Osteoblast (primary cell): ENCODE results near the gene PHYHIPL. TPM values are rescaled to one million over a fixed set of nuclear protein-coding genes. Genes with fewer than 3 reads are reported as not detected.

ENCODE experiments used
- DNase-seq: peaks from one replicate; pipeline ENCODE4 v3.0.0; 2011; ENCODE audit warnings: low spot score, mixed read lengths; ENCODE audit not compliant: insufficient read length; ENCODE audit errors: missing footprints
- H2AFZ ChIP-seq: 2 replicates; pipeline ENCODE4 v1.6.0; 2011; ENCODE audit warnings: mild to moderate bottlenecking, low read length
- H3K27ac ChIP-seq: 2 replicates; pipeline ENCODE4 v1.5.1; 2011; ENCODE audit warnings: mild to moderate bottlenecking, low read depth, low read length, moderate library complexity
- H3K27me3 ChIP-seq: 2 replicates; pipeline ENCODE4 v1.6.0; 2012; ENCODE audit warnings: mild to moderate bottlenecking, control low read depth, inconsistent platforms, low read length, moderate library complexity; ENCODE audit not compliant: insufficient read depth
- H3K36me3 ChIP-seq: 2 replicates; pipeline ENCODE4 v1.5.1; 2011; ENCODE audit warnings: mild to moderate bottlenecking, low read length, control low read depth, moderate library complexity; ENCODE audit not compliant: insufficient read depth
- H3K4me1 ChIP-seq: 2 replicates; pipeline ENCODE4 v1.5.1; 2011; ENCODE audit warnings: mild to moderate bottlenecking, low read length, control low read depth, moderate library complexity; ENCODE audit not compliant: insufficient read depth
- H3K4me2 ChIP-seq: 2 replicates; pipeline ENCODE4 v1.6.0; 2011; ENCODE audit warnings: mild to moderate bottlenecking, low read length; ENCODE audit not compliant: insufficient read depth
- H3K4me3 ChIP-seq: fragments of 200-600 bp; sonication (generic); 3 replicates; pipeline ENCODE4 v1.5.1; 2012; ENCODE audit warnings: mild to moderate bottlenecking, low read length, inconsistent platforms; ENCODE audit not compliant: insufficient read depth
- H3K79me2 ChIP-seq: 2 replicates; pipeline ENCODE4 v1.6.0; 2012; ENCODE audit warnings: mild to moderate bottlenecking, low read length, control low read depth, inconsistent platforms; ENCODE audit not compliant: insufficient read depth
- H3K9me3 ChIP-seq: 2 replicates; pipeline ENCODE4 v1.5.1; 2011; ENCODE audit warnings: low read depth, low read length, control low read depth
- H4K20me1 ChIP-seq: 2 replicates; pipeline ENCODE4 v1.6.0; 2012; ENCODE audit warnings: mild to moderate bottlenecking, low read length, control low read depth; ENCODE audit not compliant: insufficient read depth
- CTCF ChIP-seq: IDR thresholded peaks from 2 replicates; pipeline ENCODE4 v1.5.1; 2011; ENCODE audit warnings: mild to moderate bottlenecking, low read depth, low read length, moderate library complexity; ENCODE audit errors: extremely low read depth
- total RNA-seq: library from RNA; depleted of rRNA; stranded (reverse); fragments of >200 nt; gene quantifications from 2 replicates; pipeline ENCODE4 v1.2.3, GENCODE V29; 2012

PHYHIPL gene
- total RNA-seq, 1 donor, result not detected

GRCh38 chr10:59272061-59272460 lies 95.6 kb downstream of the PHYHIPL start:
- Histone ChIP-seq H3K9me3 (no peaks in the 10 kb centered on the region), H3K36me3 (no peaks in the 10 kb centered on the region), H2AFZ (no peak overlapping the region), H3K79me2 (no peaks in the 10 kb centered on the region), H4K20me1 (no peaks in the 10 kb centered on the region), H3K27me3 (no peaks in the 10 kb centered on the region), H3K27ac (no peak overlapping the region), H3K4me1 (no peaks in the 10 kb centered on the region), H3K4me2 (no peak overlapping the region), H3K4me3 (no peak overlapping the region)
- DNase-seq, result no peak
- TF ChIP-seq CTCF, result no peak

GRCh38 chr10:59273445-59273844 lies 97.0 kb downstream of the PHYHIPL start:
- TF ChIP-seq CTCF, result no peak
- Histone ChIP-seq H3K4me1 (no peaks in the 10 kb centered on the region), H3K27me3 (no peaks in the 10 kb centered on the region), H4K20me1 (no peaks in the 10 kb centered on the region), H3K4me3 (no peak overlapping the region), H2AFZ (no peak overlapping the region), H3K4me2 (no peak overlapping the region), H3K27ac (no peak overlapping the region), H3K36me3 (no peaks in the 10 kb centered on the region), H3K9me3 (no peaks in the 10 kb centered on the region), H3K79me2 (no peaks in the 10 kb centered on the region)
- DNase-seq, result no peak

- Histone ChIP-seq H3K27ac (no peak overlapping the region), H3K4me3 (no peak overlapping the region), H2AFZ (no peak overlapping the region), H3K9me3 (no peaks in the 10 kb centered on the region), H3K4me1 (no peaks in the 10 kb centered on the region), H3K27me3 (no peaks in the 10 kb centered on the region), H3K36me3 (no peaks in the 10 kb centered on the region), H3K79me2 (no peaks in the 10 kb centered on the region), H4K20me1 (no peaks in the 10 kb centered on the region), H3K4me2 (no peak overlapping the region)
- no peak for DNase-seq
- TF ChIP-seq CTCF, result no peak
Measured at GRCh38 chr10:59276133-59276532, 99.7 kb downstream of the PHYHIPL start.

- no peak overlapping the region for H3K4me2 ChIP-seq
- no peak overlapping the region for H3K4me3 ChIP-seq
- no peaks in the 10 kb centered on the region for H4K20me1 ChIP-seq
- H3K27ac ChIP-seq, result no peak overlapping the region
- no peak for DNase-seq
- TF ChIP-seq CTCF, result no peak
- no peaks in the 10 kb centered on the region for H3K79me2 ChIP-seq
- H2AFZ ChIP-seq, result no peak overlapping the region
- no peaks in the 10 kb centered on the region for H3K4me1 ChIP-seq
- H3K9me3 ChIP-seq, result no peaks in the 10 kb centered on the region
- no peaks in the 10 kb centered on the region for H3K36me3 ChIP-seq
- no peaks in the 10 kb centered on the region for H3K27me3 ChIP-seq
Measured at GRCh38 chr10:59276919-59277318, 100.5 kb downstream of the PHYHIPL start.
